Gastroesophageal sphincter (tissue), 3 donors: Measurements from ENCODE around the gene PIK3C3.

Experiments used
- CTCF ChIP-seq, 4 experiments: fragments of 200-600 bp in 2 of 4; fragments of 450-650 bp in 2 of 4; sonication (generic) in 1 of 4; IDR thresholded peaks; one replicate each; pipeline ENCODE4 v1.5.1; 2017 to 2019; ENCODE audit warnings: antibody characterized with exemption in 4 of 4, mild to moderate bottlenecking in 2 of 4, moderate library complexity in 2 of 4
- EP300 ChIP-seq: sonication (generic); formaldehyde crosslinking; IDR thresholded peaks from one replicate; pipeline ENCODE4 v1.6.1; 2017; ENCODE audit warnings: antibody characterized with exemption, mild to moderate bottlenecking
- POLR2A ChIP-seq, 2 donors: fragments of 450-650 bp; IDR thresholded peaks; one replicate each; pipeline ENCODE4 v1.6.1; 2017; ENCODE audit warnings: antibody characterized with exemption in 2 of 2, mild to moderate bottlenecking in 2 of 2, moderate library complexity in 1 of 2
- POLR2AphosphoS5 ChIP-seq: sonication (generic); formaldehyde crosslinking; IDR thresholded peaks from one replicate; pipeline ENCODE4 v1.6.1; 2017; ENCODE audit warnings: antibody characterized with exemption

- no peak for TF ChIP-seq CTCF (IDR thresholded peaks at IDR 0.05)
- no peak for TF ChIP-seq EP300
- no peak for TF ChIP-seq POLR2A (IDR thresholded peaks at IDR 0.05)
- TF ChIP-seq POLR2AphosphoS5, result no peak
These were observed 50.7 kb downstream of the PIK3C3 start for GRCh38 chr18:42005782-42006181.
